Testis (tissue), 2 donors: ENCODE data around the gene CNPY1.

Experiments used
- POLR2A ChIP-seq: fragments of 450-650 bp; IDR thresholded peaks from one replicate; pipeline ENCODE4 v1.6.1; 2017; ENCODE audit warnings: antibody characterized with exemption, mild to moderate bottlenecking, moderate library complexity
- TF ChIP-seq, protein P1 (sequence below), 3 experiments: fragments of 450-650 bp in 2 of 3; fragments of 200-600 bp in 1 of 3; sonication (generic) in 1 of 3; IDR thresholded peaks; one replicate each; pipeline ENCODE4 v1.5.1; 2016 to 2019; ENCODE audit warnings: antibody characterized with exemption in 3 of 3, mild to moderate bottlenecking in 2 of 3, moderate library complexity in 1 of 3

DNA sequence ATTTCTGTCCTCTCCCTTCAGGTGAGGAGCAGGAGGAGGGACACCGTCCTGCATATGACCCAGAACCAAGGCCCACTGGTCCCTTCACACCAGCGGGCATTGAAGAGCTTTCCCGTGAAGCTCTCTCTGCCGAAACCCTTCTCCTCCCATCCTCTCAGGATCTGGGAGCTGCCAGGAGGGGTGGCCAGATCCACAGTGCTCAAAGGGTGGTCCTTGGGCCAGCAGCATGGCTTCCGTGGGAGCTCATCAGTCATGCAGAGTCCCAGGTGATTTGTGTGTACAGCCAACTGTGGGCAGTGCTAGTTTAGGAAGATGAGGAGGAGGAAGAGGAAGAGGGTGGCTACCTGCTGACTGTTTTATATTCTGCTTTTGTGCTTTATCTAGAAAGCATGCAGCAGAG lies 28.4 kb downstream of the CNPY1 start:
- TF ChIP-seq, protein P1, sequence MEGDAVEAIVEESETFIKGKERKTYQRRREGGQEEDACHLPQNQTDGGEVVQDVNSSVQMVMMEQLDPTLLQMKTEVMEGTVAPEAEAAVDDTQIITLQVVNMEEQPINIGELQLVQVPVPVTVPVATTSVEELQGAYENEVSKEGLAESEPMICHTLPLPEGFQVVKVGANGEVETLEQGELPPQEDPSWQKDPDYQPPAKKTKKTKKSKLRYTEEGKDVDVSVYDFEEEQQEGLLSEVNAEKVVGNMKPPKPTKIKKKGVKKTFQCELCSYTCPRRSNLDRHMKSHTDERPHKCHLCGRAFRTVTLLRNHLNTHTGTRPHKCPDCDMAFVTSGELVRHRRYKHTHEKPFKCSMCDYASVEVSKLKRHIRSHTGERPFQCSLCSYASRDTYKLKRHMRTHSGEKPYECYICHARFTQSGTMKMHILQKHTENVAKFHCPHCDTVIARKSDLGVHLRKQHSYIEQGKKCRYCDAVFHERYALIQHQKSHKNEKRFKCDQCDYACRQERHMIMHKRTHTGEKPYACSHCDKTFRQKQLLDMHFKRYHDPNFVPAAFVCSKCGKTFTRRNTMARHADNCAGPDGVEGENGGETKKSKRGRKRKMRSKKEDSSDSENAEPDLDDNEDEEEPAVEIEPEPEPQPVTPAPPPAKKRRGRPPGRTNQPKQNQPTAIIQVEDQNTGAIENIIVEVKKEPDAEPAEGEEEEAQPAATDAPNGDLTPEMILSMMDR (IDR thresholded peaks at IDR 0.05): no peak
- TF ChIP-seq POLR2A: no peak
